GM18867 (cell line): ENCODE measurements around the gene ISLR2.

Experiments
- ATAC-seq: cut with Tn5 transposase; IDR thresholded peaks from one replicate; pipeline ENCODE4 v1.9.1; 2021; ENCODE audit warnings: mild to moderate bottlenecking, moderate library complexity; ENCODE audit not compliant: unreplicated experiment

Gene ISLR2

GRCh38 chr15:74128785-74129585, 1.4 kb upstream of the ISLR2 start:
- ATAC-seq: no peak

- ATAC-seq: no peak
Measured at GRCh38 chr15:74129586-74130154, 716 bp upstream of the ISLR2 start.

GRCh38 chr15:74130849-74131627, 652 bp downstream of the ISLR2 start:
- ATAC-seq: no peak

- ATAC-seq: no peak
Measured at GRCh38 chr15:74131628-74132413, 1.4 kb downstream of the ISLR2 start.

- no peak for ATAC-seq
Measured at GRCh38 chr15:74132681-74133651, 2.6 kb downstream of the ISLR2 start.

GRCh38 chr15:74133694-74134386, 3.5 kb downstream of the ISLR2 start:
- ATAC-seq: no peak

GRCh38 chr15:74134387-74135027, 4.1 kb downstream of the ISLR2 start:
- no peak for ATAC-seq

GRCh38 chr15:74135041-74135565, 4.7 kb downstream of the ISLR2 start:
- ATAC-seq: no peak

GRCh38 chr15:74136540-74136813, 6.1 kb downstream of the ISLR2 start:
- no peak for ATAC-seq

GRCh38 chr15:74136814-74137536, 6.6 kb downstream of the ISLR2 start:
- no peak for ATAC-seq

GRCh38 chr15:74137537-74137894, 7.1 kb downstream of the ISLR2 start:
- no peak for ATAC-seq

GRCh38 chr15:74138642-74139041, 8.3 kb downstream of the ISLR2 start:
- no peak for ATAC-seq

- no peak for ATAC-seq
Measured at GRCh38 chr15:74141591-74141990, 11.2 kb downstream of the ISLR2 start.

- ATAC-seq: no peak
Measured at GRCh38 chr15:74144153-74144775, 13.9 kb downstream of the ISLR2 start.

- ATAC-seq: no peak
Measured at GRCh38 chr15:74146277-74146800, 16.0 kb downstream of the ISLR2 start.

- no peak for ATAC-seq
Measured at GRCh38 chr15:74147051-74147450, 16.7 kb downstream of the ISLR2 start.

GRCh38 chr15:74155766-74156417, 25.5 kb downstream of the ISLR2 start:
- ATAC-seq: no peak
